ENCODE measurements around the gene MDC1. TPM values are rescaled to one million over a fixed set of nuclear protein-coding genes. Genes with fewer than 3 reads are reported as not detected.

MDC1 gene
- total RNA-seq, 1 experiment from 2014 or later, result 46.6 TPM

DNA sequence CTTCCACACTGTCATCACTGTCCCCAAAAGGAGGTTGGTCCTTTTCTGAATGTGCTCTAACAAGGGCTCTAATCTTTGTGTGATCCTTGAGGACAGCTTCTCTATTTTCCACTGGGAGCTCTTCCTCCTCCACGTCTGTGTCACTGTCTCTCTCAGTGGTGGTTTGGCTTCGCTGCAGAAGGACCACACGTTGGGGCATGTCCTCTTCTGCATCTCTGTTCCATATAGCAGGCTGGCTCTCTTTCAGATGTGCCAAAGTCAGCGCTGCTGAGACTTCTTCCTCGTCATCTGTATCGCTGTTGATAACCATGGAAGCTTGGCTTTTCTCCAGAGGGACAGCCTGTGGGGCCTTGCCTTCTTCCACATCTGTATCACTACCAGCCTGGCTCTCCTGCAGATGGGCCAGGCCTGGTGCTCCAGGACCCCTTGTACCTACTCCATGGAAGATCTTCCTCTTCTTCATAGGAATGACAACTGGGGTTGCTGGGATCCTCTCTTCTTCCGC, 4.6 kb downstream of the MDC1 start:
- H3K27me3 Mint-ChIP-seq (ENCODE audit: insufficient read depth, unreplicated experiment), result no peaks in the 10 kb centered on the region
- BruUV-seq (replicated peaks), result no TSS peak
- H3K36me3 ChIP-seq (ENCODE audit: control insufficient read depth, insufficient read depth, low read length), result peaks cover 4% of the 10 kb centered on the region; the same call in 1 of the 2 replicates
- no peak for DNase-seq
- no peak overlapping the region for H3K27ac Mint-ChIP-seq (ENCODE audit: unreplicated experiment)
- H3K36me3 Mint-ChIP-seq (ENCODE audit: insufficient read depth, unreplicated experiment), result peaks cover 54% of the 10 kb centered on the region
- H3K27me3 ChIP-seq (replicated peaks; ENCODE audit: control insufficient read depth, insufficient read depth, low read length), result no peaks in the 10 kb centered on the region
- TF ChIP-seq, protein P1, sequence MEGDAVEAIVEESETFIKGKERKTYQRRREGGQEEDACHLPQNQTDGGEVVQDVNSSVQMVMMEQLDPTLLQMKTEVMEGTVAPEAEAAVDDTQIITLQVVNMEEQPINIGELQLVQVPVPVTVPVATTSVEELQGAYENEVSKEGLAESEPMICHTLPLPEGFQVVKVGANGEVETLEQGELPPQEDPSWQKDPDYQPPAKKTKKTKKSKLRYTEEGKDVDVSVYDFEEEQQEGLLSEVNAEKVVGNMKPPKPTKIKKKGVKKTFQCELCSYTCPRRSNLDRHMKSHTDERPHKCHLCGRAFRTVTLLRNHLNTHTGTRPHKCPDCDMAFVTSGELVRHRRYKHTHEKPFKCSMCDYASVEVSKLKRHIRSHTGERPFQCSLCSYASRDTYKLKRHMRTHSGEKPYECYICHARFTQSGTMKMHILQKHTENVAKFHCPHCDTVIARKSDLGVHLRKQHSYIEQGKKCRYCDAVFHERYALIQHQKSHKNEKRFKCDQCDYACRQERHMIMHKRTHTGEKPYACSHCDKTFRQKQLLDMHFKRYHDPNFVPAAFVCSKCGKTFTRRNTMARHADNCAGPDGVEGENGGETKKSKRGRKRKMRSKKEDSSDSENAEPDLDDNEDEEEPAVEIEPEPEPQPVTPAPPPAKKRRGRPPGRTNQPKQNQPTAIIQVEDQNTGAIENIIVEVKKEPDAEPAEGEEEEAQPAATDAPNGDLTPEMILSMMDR (IDR thresholded peaks at IDR 0.05; ENCODE audit: insufficient read depth in 1 of 2, low read depth in 1 of 2, low read length in 1 of 2, severe bottlenecking in 1 of 2, unreplicated experiment in 1 of 2), result no peak
- no peak overlapping the region for H3K4me3 ChIP-seq (ENCODE audit: low read depth, low read length)
- no peaks in the 10 kb centered on the region for H3K9me3 Mint-ChIP-seq (ENCODE audit: unreplicated experiment)
- no peak overlapping the region for H3K4me3 Mint-ChIP-seq (ENCODE audit: unreplicated experiment)
- ChIA-PET POLR2A (no interaction called here), CTCF (no interaction called here)
- H3K4me1 Mint-ChIP-seq (ENCODE audit: low read depth, unreplicated experiment), result peaks cover 21% of the 10 kb centered on the region
- no peaks in the 10 kb centered on the region for H3K9me3 ChIP-seq
- intact Hi-C loops (cut with micrococcal nuclease; ENCODE audit: unreplicated experiment), result no loop called here
- H3K4me1 ChIP-seq, result no peaks in the 10 kb centered on the region

DNA sequence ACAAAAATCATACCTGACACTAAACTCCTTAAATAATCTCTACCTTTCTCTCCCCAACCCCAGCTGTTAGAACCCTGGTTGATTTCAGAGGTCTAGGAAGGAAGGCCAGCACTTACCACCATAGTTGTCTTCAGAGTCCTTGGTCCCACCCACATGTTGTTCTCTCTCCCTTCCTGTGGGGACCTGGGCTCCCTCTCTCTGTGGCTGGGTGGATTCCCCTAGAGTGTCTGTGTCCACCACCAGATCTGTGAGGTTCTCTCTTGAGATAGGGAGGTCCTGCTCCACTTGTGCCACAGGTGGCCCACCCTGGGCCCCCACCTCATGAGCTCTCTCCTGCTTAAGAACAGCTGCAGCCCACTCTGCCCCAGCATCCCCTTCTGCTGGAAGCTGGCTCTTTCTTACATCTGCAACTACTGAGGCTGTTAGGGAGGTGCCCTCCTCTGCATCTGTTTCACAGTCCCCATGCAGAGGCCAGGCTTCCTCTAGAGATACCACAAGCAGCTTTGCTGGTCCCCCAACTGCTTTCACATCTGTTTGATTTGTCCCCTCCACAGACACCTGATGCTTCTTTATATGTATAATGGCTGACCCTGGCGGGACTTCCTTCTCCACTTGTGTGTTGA, 5.2 kb downstream of the MDC1 start:
- no peaks in the 10 kb centered on the region for H3K27me3 ChIP-seq (replicated peaks; ENCODE audit: control insufficient read depth, insufficient read depth, low read length)
- H3K4me3 ChIP-seq (ENCODE audit: low read depth, low read length), result no peak overlapping the region
- H3K36me3 ChIP-seq (ENCODE audit: control insufficient read depth, insufficient read depth, low read length), result peaks cover 4% of the 10 kb centered on the region; the same call in 1 of the 2 replicates
- Mint-ChIP-seq H3K4me1 (ENCODE audit: low read depth, unreplicated experiment) (peaks cover 20% of the 10 kb centered on the region), H3K9me3 (ENCODE audit: unreplicated experiment) (no peaks in the 10 kb centered on the region), H3K27me3 (ENCODE audit: insufficient read depth, unreplicated experiment) (no peaks in the 10 kb centered on the region), H3K36me3 (ENCODE audit: insufficient read depth, unreplicated experiment) (peaks cover 48% of the 10 kb centered on the region), H3K4me3 (ENCODE audit: unreplicated experiment) (no peak overlapping the region), H3K27ac (ENCODE audit: unreplicated experiment) (no peak overlapping the region)
- TF ChIP-seq, protein P1 (IDR thresholded peaks at IDR 0.05; ENCODE audit: insufficient read depth in 1 of 2, low read depth in 1 of 2, low read length in 1 of 2, severe bottlenecking in 1 of 2, unreplicated experiment in 1 of 2), result no peak
- intact Hi-C loops (cut with micrococcal nuclease; ENCODE audit: unreplicated experiment), result no loop called here
- no peak for DNase-seq
- no peaks in the 10 kb centered on the region for H3K4me1 ChIP-seq
- ChIA-PET POLR2A (no interaction called here), CTCF (no interaction called here)
- H3K9me3 ChIP-seq, result no peaks in the 10 kb centered on the region
- BruUV-seq (replicated peaks), result no TSS peak

DNA sequence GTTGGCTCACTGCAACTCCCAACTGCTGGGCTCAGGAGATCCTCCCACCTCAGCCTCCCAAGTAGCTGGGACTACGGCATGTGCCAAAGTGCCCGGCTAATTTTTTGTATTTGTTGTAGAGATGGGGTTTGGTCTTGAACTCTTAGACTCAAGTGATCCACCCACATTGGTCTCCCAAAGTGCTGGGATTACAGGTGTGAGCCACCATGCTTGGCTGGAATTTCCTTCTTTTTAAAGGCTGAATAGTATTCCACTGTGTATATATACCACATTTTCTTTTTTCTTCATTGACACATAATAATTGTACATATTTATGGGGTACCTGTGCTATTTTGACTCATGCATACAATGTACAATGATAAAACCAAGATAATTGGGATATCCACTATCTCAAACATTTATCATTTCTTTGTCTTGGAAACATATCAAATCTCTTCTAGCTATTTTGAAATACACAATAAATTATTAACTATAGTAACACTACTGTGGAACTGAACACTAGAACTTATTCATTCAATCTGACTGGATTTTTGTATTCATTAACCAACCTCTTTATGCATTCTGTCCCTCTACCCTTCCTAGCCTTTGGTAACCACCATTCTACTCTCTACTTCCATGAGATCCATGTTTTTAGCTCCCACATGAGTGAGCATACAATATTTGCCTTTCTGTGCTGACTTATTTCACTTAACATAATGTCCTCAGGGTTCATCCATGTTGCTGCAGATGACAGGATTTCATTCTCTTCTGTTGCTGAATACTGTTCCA, 7.8 kb downstream of the MDC1 start:
- Histone ChIP-seq H3K9me3 (no peaks in the 10 kb centered on the region), H3K36me3 (ENCODE audit: control insufficient read depth, insufficient read depth, low read length) (peaks cover 4% of the 10 kb centered on the region; the same call in 1 of the 2 replicates), H3K27me3 (replicated peaks; ENCODE audit: control insufficient read depth, insufficient read depth, low read length) (no peaks in the 10 kb centered on the region), H3K4me1 (no peaks in the 10 kb centered on the region), H3K4me3 (ENCODE audit: low read depth, low read length) (no peak overlapping the region)
- DNase-seq, result no peak
- peaks cover 55% of the 10 kb centered on the region for H3K36me3 Mint-ChIP-seq (ENCODE audit: insufficient read depth, unreplicated experiment)
- H3K4me1 Mint-ChIP-seq (ENCODE audit: low read depth, unreplicated experiment), result peaks cover 7% of the 10 kb centered on the region
- ChIA-PET POLR2A (no interaction called here), CTCF (interaction anchor here (0.8 kb wide), 1 partner anchor 30 kb away, joined by 3 read pairs; no protein-coding TSS in a partner anchor)
- BruUV-seq (replicated peaks), result no TSS peak
- no peaks in the 10 kb centered on the region for H3K9me3 Mint-ChIP-seq (ENCODE audit: unreplicated experiment)
- H3K4me3 Mint-ChIP-seq (ENCODE audit: unreplicated experiment), result no peak overlapping the region
- no peaks in the 10 kb centered on the region for H3K27me3 Mint-ChIP-seq (ENCODE audit: insufficient read depth, unreplicated experiment)
- TF ChIP-seq, protein P1 (IDR thresholded peaks at IDR 0.05; ENCODE audit: insufficient read depth in 1 of 2, low read depth in 1 of 2, low read length in 1 of 2, severe bottlenecking in 1 of 2, unreplicated experiment in 1 of 2), result no peak
- H3K27ac Mint-ChIP-seq (ENCODE audit: unreplicated experiment), result no peak overlapping the region
- intact Hi-C loops (cut with micrococcal nuclease; ENCODE audit: unreplicated experiment), result no loop called here

Measured in Caco-2 (cell line).